Effector CD4-positive, alpha-beta T cell (primary cell): ENCODE measurements around the gene CHTF8.

Source experiments
- DNase-seq: peaks from one replicate; pipeline ENCODE4 v3.0.0-alpha.2; 2020

The CHTF8 gene

DNA sequence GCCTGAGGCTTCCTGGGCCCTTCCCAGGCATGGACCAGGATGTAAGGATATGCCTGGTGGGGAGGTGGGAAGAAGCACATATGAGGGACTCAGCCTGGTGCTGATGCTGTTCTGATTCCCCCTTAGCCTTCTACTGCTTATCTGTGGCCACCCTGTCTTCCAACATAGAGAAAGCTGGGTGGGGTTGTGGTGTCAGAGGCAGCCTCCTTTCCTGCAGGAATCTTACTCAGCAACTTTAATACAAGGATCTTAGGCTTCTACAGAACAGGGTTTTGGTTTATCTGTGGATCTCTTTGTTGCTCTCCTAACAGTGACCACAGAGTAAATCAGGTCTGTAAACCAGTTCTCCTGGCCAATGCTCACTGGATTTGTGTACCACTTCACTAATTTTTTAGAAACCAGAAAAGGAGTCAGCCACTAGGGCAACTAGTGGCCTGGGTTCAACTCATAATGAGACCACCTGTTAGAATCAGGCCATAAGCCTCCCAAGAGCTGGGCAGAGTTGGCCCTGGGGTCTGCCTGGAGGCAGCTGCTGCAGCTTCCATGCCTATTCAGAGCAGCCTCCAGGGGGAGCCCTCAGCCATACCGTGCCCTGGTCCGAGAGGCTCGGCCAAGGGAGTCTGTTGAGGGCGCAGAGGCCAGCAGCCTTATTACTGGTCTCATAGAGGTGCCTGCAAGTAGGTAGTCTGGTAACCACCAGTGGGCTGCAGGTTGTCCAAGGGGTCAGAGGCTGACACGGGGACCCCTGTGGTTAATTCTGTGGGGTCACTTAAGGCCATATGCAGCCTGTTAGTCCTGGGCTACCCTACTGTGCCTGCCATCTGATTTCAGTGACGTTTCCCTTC, 19.9 kb downstream of the CHTF8 start:
- peak; percentile 18 for DNase-seq

DNA sequence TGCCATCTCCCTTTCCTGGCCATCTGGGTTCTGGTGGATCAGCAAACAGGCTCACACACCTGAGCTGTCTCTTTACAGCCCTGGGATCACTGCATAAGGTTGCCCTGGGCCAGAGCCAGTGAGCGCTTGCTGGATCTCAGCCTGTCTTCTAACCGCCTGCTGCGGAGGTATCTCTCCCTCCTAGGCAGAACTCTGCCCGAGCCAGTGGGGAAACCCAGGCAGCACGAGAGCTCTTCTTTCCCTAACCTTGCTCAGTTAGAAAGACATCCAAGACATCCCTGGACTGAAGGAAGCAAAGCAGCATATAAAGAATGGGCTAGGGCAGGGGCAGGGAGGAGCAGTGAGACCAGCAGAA, 20.5 kb downstream of the CHTF8 start:
- no peak for DNase-seq

DNA sequence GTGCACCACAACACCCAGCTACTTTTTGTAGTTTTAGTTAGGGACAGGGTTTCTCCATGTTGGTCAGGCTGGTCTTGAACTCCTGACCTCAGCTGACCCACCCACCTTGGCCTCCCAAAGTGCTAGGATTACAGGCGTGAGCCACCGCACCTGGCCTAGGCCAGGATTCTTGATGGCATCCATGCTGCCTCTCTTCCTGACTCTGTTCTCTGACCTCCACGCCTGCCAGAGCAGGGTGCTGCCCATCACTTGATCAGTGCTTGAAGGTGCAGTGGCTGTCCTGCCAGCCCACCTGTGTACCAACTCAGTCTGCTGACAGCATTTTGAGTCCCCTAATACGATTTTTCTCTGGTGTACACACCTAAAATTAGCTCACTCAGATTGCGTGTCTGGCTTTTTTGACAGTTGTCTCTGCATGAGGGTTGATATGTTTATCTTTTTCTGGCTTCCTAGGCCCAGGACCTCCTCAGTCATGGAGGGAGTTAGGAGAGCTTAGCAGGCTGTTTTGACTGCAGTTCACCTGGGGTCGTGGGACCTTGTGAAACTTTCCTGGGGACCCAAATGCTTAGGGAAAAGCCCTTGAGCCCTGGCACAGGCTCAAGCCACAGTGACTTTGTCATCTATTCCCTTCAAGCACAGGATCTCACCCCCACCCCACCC, 21.0 kb downstream of the CHTF8 start:
- no peak for DNase-seq

DNA sequence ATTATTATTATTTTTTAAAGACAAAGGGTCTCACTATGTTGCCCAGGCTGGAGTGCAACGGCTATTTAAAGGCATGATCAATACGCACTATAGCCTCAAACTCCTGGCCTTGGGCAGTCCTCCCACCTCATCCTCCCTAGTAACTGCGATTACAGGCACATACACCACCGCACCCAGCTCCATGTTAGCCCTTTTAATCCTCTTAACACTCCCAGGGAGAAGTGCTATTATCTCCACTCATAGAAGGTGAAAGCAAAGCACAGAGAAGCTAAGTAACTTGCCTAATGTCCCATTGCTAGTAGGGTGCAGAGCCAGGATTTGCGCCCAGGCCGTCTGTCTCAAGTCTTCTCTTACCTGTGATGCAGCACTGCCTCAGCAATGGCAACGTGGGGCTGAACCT, 22.0 kb downstream of the CHTF8 start:
- DNase-seq = no peak

DNA sequence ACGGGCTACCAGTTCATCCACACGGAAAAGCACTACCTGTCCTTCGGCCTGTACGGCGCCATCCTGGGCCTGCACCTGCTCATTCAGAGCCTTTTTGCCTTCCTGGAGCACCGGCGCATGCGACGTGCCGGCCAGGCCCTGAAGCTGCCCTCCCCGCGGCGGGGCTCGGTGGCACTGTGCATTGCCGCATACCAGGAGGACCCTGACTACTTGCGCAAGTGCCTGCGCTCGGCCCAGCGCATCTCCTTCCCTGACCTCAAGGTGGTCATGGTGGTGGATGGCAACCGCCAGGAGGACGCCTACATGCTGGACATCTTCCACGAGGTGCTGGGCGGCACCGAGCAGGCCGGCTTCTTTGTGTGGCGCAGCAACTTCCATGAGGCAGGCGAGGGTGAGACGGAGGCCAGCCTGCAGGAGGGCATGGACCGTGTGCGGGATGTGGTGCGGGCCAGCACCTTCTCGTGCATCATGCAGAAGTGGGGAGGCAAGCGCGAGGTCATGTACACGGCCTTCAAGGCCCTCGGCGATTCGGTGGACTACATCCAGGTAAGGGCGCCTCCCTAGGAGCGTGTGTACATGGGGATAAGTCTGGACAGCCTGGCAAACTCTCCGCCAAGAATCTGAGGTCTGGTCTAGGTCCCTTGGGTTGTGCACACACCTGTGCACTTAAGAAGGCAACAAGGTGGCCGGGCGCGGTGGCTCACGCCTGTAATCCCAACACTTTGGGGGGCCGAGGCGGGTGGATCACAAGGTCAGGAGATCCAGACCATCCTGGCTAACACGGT, 22.7 kb downstream of the CHTF8 start:
- no peak for DNase-seq

DNA sequence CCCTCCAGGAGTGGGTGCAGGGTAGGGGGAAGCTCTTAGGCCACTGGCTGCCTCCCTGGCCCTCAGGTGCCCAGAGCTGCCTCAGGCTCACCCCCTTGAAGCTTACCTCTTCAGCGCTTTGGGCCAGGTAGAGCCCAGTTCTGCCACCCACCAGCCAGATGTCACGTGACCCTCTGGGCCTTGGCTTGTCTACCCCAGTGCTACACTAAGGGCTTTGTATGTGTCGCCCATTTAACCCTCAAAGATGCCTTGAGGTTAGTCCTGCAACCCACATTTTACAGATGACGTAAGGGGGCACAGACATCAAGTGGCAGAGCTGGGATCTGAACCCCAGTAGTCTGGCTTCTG, 23.5 kb downstream of the CHTF8 start:
- DNase-seq = no peak

DNA sequence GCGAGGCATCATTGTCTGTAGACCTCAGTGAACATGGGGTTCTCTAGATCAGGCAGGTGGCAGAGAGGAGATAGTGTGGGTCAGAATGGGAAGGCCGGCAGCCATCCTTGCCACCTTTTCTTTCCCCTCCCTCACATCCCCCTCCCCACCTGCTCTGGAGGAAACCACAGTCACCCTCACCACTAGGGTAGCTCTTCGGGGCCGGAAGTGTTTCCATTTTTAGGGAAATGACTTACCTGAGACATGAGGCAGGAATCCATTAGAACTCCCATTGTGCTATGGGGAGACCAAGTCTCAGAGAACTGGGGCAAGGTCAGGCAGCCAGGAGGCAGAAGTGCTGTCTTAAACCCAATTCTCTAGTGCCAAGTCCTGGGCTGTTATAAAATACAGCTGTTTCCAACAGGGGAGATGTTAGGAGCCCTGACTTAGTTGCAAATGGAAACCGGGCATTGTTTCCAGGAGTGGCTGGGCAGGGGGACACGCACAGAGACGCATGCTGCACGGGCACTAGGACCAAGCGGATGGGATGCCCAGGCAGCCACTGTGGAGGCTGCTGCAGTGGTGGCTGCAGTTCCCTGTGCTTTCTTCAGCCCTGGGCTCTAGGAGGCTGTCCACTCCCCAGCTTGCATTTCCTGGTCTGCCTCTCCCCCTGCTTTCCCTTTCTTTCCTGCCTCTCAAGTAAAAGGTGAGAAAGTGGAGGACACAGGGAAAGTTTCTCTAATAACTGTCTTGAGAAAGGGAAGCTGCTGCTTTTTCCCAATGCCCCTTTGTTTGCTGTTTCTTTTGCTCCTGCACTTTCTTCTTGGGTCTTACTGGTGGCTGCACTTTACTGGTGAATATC, 24.1 kb downstream of the CHTF8 start:
- no peak for DNase-seq

DNA sequence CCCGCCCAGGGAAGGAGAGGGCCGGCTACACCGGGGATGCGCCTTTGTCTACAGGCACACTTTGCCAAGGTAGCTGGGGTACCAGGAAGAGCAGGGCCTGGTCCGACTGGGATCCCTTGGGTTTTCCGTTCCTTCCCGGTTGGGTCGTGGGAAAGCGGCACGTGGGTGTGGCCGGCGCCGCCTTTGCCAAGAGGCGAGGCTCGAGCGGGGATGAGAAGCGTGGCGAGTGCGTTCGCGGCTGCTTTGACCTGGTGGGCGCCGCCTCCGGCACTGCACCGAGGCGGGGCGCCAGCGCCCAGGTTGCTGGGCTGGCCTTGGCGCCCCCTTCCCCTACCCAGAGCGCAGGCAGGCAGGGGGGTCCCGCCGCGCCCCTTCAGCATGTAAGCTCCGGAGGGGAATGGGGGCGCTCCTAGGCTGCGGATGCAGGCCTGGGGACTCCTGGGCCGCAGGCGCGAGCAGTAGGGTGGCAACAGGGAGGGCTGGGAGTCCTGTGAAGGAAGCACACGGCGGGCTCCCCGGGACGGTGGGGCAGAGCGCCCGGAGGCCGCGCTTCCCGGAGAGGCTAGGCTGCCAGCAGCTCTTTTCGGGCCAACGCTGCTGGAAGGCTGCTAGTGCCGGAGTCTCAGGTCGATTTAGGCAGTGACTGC, 24.9 kb downstream of the CHTF8 start:
- DNase-seq = no peak

DNA sequence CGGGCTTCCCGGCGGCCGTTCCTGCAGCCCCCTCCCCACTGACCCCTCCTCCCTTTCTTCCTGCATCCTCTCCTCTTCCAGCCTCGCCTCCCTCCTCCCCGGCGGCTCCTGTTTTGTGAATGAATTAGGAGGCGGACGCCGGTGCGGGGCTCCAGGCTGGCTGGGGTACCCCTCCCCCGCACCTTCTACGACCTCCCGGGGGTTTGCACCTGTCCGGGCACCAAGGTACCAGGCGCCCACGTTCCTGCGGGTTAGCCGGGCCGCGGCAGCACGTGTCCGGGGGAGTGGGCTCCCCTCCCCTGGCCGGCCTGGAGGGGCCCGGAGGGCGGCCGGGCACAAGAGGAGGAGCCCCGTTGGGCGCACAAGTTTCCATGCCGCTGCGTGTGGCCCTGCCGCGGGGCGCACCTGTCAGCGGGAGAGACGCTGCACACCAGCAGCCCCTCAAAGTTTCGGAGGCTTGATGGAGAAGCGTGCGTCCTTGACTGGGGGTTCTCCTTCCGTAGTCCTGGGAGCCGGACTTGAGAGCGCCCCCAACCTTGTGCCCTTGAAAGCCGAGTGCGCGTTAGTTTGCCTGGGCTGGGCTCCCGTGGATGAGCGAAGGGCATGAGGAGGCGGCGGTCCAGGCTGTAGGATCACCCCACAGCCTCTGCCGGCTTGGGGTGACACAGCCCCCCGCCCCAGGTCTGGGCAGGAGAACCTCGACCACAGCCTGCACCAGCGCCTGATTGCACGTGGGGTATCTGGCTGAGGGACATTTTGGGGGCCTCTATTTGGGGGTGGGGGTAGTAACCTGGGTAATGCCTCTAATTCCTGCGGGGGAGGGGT, 25.7 kb downstream of the CHTF8 start:
- DNase-seq = no peak

DNA sequence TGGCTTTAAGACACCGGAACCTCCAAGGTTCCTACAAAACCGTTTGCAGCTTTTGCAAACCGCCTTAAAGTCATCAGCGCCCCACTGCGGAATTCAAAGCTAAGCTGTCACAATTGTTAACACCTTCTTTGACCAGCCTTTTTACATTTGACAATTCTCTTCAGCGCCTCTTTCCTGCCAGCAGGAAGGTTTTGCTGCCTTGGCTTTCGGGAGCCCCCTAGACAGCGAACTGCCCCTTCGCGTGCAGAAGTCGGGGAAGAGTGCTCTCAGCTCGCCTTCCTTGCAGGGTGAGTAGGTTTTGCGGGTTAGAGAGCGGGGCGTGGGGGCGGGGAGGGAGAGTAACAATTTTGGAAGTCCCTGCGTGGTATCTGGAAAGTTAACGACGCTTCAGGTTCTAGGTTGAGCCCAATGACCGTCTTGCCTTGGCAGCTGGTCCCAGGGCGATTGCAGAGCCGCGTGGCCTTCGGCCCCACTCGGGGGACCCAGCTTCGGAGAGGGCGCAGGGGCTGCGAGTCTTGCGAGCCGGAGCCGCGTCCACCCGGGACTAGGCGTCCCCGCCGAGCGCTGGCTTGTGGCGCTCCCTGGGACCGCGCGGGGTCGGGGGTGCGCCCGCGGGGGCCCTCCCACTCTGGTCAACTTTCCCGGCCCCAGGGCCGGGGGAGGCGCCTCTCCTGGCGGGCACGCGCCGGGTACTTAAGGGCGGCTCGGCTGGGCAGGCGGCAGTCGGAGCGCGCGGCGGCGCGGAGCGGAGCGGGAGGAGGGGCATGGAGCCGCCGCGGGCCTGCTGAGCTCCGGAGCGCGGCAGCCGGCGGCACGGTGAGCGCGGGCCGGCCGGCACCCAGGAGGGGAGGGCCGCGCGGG, 26.7 kb downstream of the CHTF8 start, which contains the start of gene HAS3:
Gene HAS3, plus strand, starts transcription at position 153 of the 861 bp plus-strand sequence. CDS start 3,743 bp downstream, outside the sequence.
- no peak for DNase-seq

DNA sequence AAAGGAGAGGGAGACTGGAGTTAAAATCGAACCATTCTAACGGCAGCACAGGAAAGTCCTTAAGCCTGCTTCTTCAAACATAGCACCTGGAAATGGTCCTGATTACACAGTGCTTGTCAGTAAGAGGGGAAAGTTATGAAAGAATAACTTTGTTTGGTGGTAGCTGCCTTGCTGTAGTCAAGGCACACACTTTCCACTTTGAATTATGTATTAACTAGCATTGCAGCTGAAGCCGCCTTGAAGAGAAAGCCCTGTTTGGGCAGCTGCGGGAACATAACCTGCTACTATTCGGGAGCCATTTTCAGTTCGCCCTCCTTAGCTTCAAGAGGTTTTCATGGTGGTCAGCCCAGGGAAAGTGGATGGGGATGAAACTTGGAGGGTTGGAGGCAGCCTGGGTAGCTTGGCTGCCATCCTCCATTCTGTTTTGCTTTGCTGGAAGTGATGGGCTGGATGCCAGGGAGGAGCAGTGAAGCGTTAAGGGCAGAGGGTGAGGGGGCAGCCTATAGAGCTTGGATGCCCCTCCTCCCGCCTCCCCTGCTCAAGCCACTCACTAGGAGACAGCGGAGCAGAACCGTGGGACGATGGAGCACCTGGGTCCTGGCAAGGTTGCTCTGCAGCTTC, 32.2 kb downstream of the CHTF8 start:
- DNase-seq = no peak

DNA sequence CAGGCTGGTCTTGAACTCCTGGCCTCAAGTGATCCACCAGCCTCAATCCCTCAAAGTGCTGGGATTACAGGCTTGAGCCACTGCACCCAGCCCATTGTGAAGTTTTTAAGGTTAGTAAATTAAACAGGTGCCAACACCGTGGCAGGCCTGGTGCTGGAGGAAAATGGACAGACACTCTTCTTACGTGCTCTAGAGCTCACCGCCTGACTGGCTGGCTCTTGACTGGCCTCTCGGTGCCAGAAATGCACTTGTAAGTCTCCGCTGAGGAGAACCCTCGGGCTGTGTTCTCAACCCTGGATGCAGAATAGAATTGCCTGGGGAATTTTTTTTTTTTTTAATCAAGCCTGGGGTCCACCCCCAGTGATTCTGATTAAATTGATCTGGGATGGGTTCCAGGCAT, 37.2 kb downstream of the CHTF8 start:
- DNase-seq = no peak

DNA sequence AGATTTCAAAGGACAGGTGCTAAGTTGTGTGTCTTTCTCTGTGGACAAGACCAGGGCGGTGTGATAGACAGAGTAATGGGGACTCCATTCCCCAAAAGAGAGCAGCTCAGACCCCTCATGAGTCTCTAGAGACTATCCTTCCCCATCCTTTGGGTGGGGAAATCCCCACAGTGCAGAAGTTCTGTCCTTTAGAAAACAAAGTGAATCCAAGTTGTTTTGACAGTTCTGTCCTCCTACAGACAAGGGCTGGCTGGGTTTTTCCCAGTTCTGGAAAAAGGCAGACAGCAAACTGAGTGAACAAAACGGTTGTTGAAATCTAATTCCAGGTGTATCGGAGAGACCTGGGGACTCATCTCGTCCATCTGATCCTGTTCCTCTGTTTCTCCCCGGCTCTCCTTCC, 37.9 kb downstream of the CHTF8 start:
- DNase-seq = no peak

DNA sequence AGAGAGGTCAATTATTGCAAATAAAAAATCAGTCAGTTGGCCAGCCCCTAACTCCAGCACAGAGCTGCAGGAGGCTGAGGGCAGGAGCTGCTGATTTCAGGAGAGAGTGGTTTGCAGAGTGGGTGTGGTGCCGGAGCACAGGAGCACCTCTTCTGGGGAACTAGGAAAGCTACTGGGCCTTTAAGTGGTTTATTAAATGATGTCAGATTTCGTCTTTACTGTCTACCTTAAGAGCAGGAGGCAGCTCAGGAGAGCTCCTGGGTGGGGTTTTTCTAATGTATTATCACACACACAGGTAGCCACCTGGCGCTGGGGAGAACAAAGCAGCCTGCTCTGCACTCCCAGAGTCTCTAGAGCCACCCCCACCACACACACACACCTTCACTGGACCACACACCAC, 38.4 kb downstream of the CHTF8 start:
- DNase-seq = no peak

DNA sequence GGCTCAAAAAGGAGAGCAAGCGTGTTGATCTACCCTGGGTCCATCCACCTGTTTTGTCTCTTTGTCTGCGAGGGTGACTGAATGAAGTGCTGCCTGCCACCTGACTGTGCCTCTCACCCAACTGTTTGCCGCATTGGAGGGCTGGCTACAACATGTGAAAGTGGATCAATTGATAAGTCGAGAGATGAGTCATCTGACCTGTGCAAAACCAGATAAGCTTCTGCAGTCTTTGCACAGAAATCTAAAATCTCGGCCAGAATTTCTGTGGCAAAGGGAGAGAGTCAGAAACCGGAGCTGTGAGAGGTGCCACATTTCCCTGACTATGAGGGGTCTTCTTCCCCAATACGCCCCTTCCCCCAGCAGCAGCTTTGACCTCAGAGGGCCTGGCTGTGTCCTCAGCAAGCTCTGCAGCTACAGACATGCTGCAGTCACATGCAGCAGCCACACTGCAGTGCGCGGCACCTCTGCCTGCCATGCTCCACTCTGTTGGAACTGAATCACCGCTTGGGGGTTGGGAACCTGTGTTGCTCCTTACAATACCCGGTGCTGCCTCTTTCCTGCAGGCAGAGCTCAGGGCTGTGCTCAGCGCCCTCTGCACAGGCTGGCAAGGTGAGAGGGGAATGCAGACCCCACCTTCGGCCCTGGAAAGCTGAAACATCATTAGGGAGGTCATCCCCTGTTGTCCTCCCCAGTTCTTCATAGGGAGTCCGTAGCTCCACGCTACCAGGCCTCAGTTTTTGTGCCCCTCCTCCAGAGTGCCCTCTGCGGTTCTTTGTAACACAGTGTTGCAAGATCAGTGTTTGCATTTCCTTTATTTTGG, 43.1 kb downstream of the CHTF8 start:
- no peak for DNase-seq

DNA sequence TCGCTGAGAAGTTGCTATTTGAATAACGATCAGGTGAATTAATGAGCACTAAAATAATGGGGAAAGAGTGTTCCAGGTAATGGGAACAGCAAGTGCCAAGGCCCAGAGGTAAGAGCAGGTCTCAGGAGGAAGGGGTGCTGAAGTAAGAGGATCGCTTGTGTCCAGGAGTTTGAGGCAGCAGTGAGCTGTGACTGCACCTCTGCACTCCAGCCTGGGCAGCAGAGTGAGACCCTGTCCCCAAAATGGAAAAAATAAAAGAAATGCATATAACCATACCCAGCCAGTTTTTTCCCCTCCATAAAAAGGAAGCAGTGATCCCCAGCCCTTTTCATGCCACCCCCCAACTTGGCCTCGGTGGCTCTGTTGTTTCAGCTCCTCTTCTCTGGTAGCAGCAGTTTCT, 43.7 kb downstream of the CHTF8 start:
- DNase-seq = no peak

DNA sequence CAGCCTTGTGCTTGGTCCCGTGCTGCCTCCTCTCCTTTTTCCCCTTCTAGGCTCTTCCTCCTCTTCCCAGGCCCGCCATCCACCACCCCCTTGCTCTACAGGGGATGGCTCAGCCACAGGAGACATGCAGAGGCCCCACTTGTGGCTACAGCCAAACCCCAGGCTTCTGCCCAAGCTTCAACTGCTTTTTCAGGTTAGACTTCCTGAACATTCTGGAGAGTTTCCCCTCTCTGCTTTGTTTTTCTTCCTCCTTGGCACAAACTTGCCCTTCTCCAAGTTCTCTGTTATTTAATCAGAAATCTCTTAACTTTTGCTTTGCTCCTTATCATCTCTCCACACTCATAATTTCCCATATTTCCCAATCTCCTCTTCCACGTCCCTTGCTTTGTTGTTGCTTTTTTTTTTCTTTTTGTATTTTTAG, 45.2 kb downstream of the CHTF8 start:
- no peak for DNase-seq

DNA sequence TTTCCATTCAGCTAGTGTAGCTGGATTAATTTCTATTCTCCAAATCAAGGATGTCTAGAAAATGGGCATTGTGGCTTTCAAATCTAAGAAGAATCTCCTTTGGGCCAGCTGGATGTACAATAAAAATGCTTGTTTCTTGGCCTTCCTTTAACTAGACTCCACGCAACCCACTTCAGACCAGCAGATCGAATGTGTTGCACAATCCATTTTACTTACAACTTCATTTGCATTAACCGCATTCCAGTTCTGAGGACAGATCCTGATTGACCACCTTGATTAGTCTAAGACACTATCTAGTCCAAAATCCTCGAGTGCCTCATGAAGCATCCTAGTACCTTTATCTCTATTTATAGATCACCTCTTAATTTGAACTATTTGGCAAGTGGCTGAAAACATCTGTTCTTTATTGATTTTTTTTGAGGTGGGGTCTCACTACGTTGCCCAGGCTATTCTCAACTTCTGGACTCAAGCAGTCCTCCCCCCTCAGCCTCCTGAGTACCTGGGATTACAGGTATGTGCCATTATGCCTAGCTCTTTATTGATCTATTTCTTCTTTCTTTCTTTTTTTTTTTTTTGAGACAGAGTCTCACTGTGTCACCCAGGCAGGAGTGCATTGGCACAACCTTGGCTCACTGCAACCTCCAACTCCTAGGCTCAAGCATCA, 47.2 kb downstream of the CHTF8 start:
- DNase-seq = no peak
